H9 (cell line): Measurements from ENCODE around the gene BCL11B. TPM values are rescaled to one million over a fixed set of nuclear protein-coding genes. Genes with fewer than 3 reads are reported as not detected.

Source experiments
- DNase-seq: peaks from one replicate; pipeline ENCODE4 v3.0.0-alpha.2; 2017
- H2AFZ ChIP-seq: one replicate; pipeline ENCODE4 v1.6.1; 2013; ENCODE audit warnings: mild to moderate bottlenecking, low read length, control low read depth, moderate library complexity
- H2AK5ac ChIP-seq: 2 replicates; pipeline ENCODE4 v1.6.1; 2013; ENCODE audit warnings: low read length, control low read depth, mixed read lengths; ENCODE audit not compliant: insufficient read length
- H2BK120ac ChIP-seq: one replicate; pipeline ENCODE4 v1.6.1; 2013; ENCODE audit warnings: low read depth, mild to moderate bottlenecking, low read length, control low read depth, inconsistent platforms; ENCODE audit not compliant: poor library complexity, severe bottlenecking
- H2BK12ac ChIP-seq: 2 replicates; pipeline ENCODE4 v1.6.1; 2013; ENCODE audit warnings: low read length, control low read depth, mixed read lengths, low read depth; ENCODE audit not compliant: insufficient read length
- H2BK15ac ChIP-seq: 2 replicates; pipeline ENCODE4 v1.6.1; 2013; ENCODE audit warnings: low read depth, low read length, control low read depth
- H2BK20ac ChIP-seq: one replicate; pipeline ENCODE4 v1.6.1; 2013; ENCODE audit warnings: low read depth, mild to moderate bottlenecking, low read length, control low read depth, inconsistent platforms; ENCODE audit not compliant: poor library complexity, severe bottlenecking
- H2BK5ac ChIP-seq: 2 replicates; pipeline ENCODE4 v1.6.1; 2013; ENCODE audit warnings: low read length, control low read depth, mixed read lengths; ENCODE audit not compliant: insufficient read length
- H3K14ac ChIP-seq: 2 replicates; pipeline ENCODE4 v1.6.1; 2013; ENCODE audit warnings: low read length, control low read depth; ENCODE audit not compliant: insufficient read depth
- H3K18ac ChIP-seq: 2 replicates; pipeline ENCODE4 v1.6.1; 2013; ENCODE audit warnings: low read depth, mild to moderate bottlenecking, mixed read lengths, low read length, control low read depth; ENCODE audit not compliant: insufficient read length
- H3K23ac ChIP-seq: 2 replicates; pipeline ENCODE4 v1.6.1; 2013; ENCODE audit warnings: low read length, control low read depth, mixed read lengths, low read depth; ENCODE audit not compliant: insufficient read length
- H3K23me2 ChIP-seq: 2 replicates; pipeline ENCODE4 v1.6.1; 2013; ENCODE audit warnings: low read depth, mild to moderate bottlenecking, mixed read lengths, low read length, control low read depth; ENCODE audit not compliant: insufficient read length, poor library complexity, severe bottlenecking
- H3K27ac ChIP-seq: 2 replicates; pipeline ENCODE4 v1.5.1; 2013; ENCODE audit warnings: low read length, control low read depth, mixed read lengths, low read depth; ENCODE audit not compliant: insufficient read length
- H3K27me3 ChIP-seq: 2 replicates; pipeline ENCODE4 v1.6.1; 2013; ENCODE audit warnings: low read length, control low read depth, inconsistent platforms; ENCODE audit not compliant: insufficient read depth
- H3K4ac ChIP-seq: 2 replicates; pipeline ENCODE4 v1.6.1; 2013; ENCODE audit warnings: low read depth, mild to moderate bottlenecking, control low read depth, inconsistent platforms, low read length, moderate library complexity
- H3K4me1 ChIP-seq: 2 replicates; pipeline ENCODE4 v1.6.1; 2013; ENCODE audit warnings: low read length, control low read depth, inconsistent platforms; ENCODE audit not compliant: insufficient read depth
- H3K4me2 ChIP-seq: 2 replicates; pipeline ENCODE4 v1.6.1; 2013; ENCODE audit warnings: low read length, control low read depth, mixed read lengths; ENCODE audit not compliant: insufficient read length, insufficient read depth
- H3K56ac ChIP-seq: 2 replicates; pipeline ENCODE4 v1.6.1; 2013; ENCODE audit warnings: low read depth, mild to moderate bottlenecking, mixed read lengths, low read length, control low read depth; ENCODE audit not compliant: insufficient read length
- H3K79me1 ChIP-seq: 2 replicates; pipeline ENCODE4 v1.6.1; 2013; ENCODE audit warnings: low read depth, mild to moderate bottlenecking, moderate library complexity, low read length, control low read depth, inconsistent platforms; ENCODE audit not compliant: insufficient read depth, poor library complexity, severe bottlenecking
- H3K79me2 ChIP-seq: 2 replicates; pipeline ENCODE4 v1.6.1; 2013; ENCODE audit warnings: low read length, control low read depth, inconsistent platforms; ENCODE audit not compliant: insufficient read depth
- H3K9ac ChIP-seq: 2 replicates; pipeline ENCODE4 v1.6.1; 2013; ENCODE audit warnings: low read length, control low read depth, mixed read lengths; ENCODE audit not compliant: insufficient read length; ENCODE audit errors: extremely low read depth
- H3K9me3 ChIP-seq: one replicate; pipeline ENCODE4 v1.6.1; 2013; ENCODE audit warnings: low read depth, low read length, inconsistent platforms; ENCODE audit not compliant: control insufficient read depth
- H3T11ph ChIP-seq: one replicate; pipeline ENCODE4 v1.6.1; 2013; ENCODE audit warnings: mild to moderate bottlenecking, low read length, control low read depth, inconsistent platforms
- H4K20me1 ChIP-seq: one replicate; pipeline ENCODE4 v1.6.1; 2013; ENCODE audit not compliant: control insufficient read depth, insufficient read length, insufficient read depth
- H4K5ac ChIP-seq: 2 replicates; pipeline ENCODE4 v1.6.1; 2013; ENCODE audit warnings: low read depth, mild to moderate bottlenecking, mixed read lengths, low read length, control low read depth; ENCODE audit not compliant: insufficient read length
- H4K8ac ChIP-seq: replicated peaks from 2 replicates; pipeline ENCODE4 v1.6.1; 2013; ENCODE audit warnings: low read length, control low read depth, mixed read lengths, low read depth; ENCODE audit not compliant: insufficient read length
- H4K91ac ChIP-seq: 2 replicates; pipeline ENCODE4 v1.6.1; 2013; ENCODE audit warnings: low read depth, mild to moderate bottlenecking, moderate library complexity, mixed read lengths, low read length, control low read depth; ENCODE audit not compliant: insufficient read length
- H3K27ac Mint-ChIP-seq, 3 experiments: 2 replicates in 2 of 3; 3 replicates in 1 of 3; pipeline ENCODE4 v1.8.0; 2020 to 2021; ENCODE audit warnings: mixed read lengths in 3 of 3, mild to moderate bottlenecking in 1 of 3, moderate library complexity in 1 of 3
- H3K27me3 Mint-ChIP-seq: 2 replicates; pipeline ENCODE4 v1.8.0; 2021; ENCODE audit warnings: low read depth, mild to moderate bottlenecking, moderate library complexity, mixed read lengths
- H3K36me3 Mint-ChIP-seq, 3 experiments: 2 replicates in 2 of 3; 3 replicates in 1 of 3; pipeline ENCODE4 v1.8.0; 2020 to 2021; ENCODE audit warnings: low read depth in 3 of 3, mixed read lengths in 3 of 3; ENCODE audit not compliant: insufficient read depth in 1 of 3
- H3K4me1 Mint-ChIP-seq, 2 experiments: 2 replicates each; pipeline ENCODE4 v1.8.0; 2020; ENCODE audit warnings: mixed read lengths in 2 of 2
- H3K4me3 Mint-ChIP-seq, 2 experiments: 2 replicates in 1 of 2; 3 replicates in 1 of 2; pipeline ENCODE4 v1.8.0; 2020 to 2021; ENCODE audit warnings: mild to moderate bottlenecking in 2 of 2, mixed read lengths in 2 of 2, moderate library complexity in 1 of 2
- H3K9me3 Mint-ChIP-seq, 2 experiments: 2 replicates in 1 of 2; 3 replicates in 1 of 2; pipeline ENCODE4 v1.8.0; 2020; ENCODE audit warnings: mild to moderate bottlenecking in 2 of 2, mixed read lengths in 2 of 2, moderate library complexity in 1 of 2
- WGBS: extraction: QIAGEN DNeasy Blood & Tissue Kit; methylation state at CpG from one replicate; pipeline ENCODE4 v1.1.7; 2013; ENCODE audit warnings: missing lambda C conversion rate, low lambda C conversion rate, mixed read lengths; ENCODE audit not compliant: insufficient read length; ENCODE audit errors: extremely low coverage; 5-methylcytosine and 5-hydroxymethylcytosine counted together
- total RNA-seq: library from RNA; stranded (reverse); gene quantifications from 2 replicates; pipeline ENCODE4 v1.2.1, GENCODE V29; 2021
- TF ChIP-seq, protein P1 (sequence below): fragments of 200-600 bp; sonication (generic); conservative IDR thresholded peaks from 3 replicates; pipeline ENCODE4 v1.8.0; 2021; ENCODE audit warnings: antibody characterized with exemption, mild to moderate bottlenecking

The BCL11B gene
- total RNA-seq, 1 experiment from 2014 or later = 4.9 TPM

DNA sequence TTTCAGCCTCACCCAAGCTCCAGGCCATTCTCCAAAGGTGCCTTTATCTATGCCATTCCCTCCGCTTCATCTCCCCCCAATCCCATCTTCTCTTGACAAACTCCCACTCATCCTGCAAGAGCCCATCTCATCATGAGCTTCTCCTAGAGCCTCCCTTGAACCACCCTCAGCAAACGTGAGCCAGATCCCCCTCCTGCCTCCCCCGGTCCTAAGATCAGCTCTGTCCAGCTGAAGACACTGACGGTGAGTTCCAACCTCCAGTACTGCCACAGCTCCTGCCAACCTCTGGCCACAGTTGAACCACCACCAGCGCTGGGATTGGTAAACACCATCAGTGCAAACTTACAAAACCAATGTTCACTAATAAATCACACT, 124.6 kb downstream of the BCL11B start:
- no peak overlapping the region for H3K56ac ChIP-seq
- H3K4me1 Mint-ChIP-seq = peaks cover 9 to 13% of the 10 kb centered on the region in 2 experiments
- H3K36me3 Mint-ChIP-seq = no peaks in the 10 kb centered on the region
- H3K4ac ChIP-seq = no peak overlapping the region
- no peaks in the 10 kb centered on the region for H3K79me1 ChIP-seq
- no peak overlapping the region for H3K18ac ChIP-seq
- H2BK20ac ChIP-seq = no peak overlapping the region
- H2BK15ac ChIP-seq = no peak overlapping the region
- no peaks in the 10 kb centered on the region for H3K23me2 ChIP-seq
- H3K27me3 Mint-ChIP-seq = no peaks in the 10 kb centered on the region; the same call in none of the 2 replicates
- H2AFZ ChIP-seq = no peak overlapping the region
- no peak overlapping the region for H3K27ac Mint-ChIP-seq
- no peak overlapping the region for H2BK12ac ChIP-seq
- no peak overlapping the region for H3K9ac ChIP-seq
- no peak overlapping the region for H3K23ac ChIP-seq
- no peak overlapping the region for H2BK5ac ChIP-seq
- H3T11ph ChIP-seq = no peak overlapping the region
- H2BK120ac ChIP-seq = no peak overlapping the region
- no peaks in the 10 kb centered on the region; the same call in 1 of the 2 replicates for H3K4me1 ChIP-seq
- H4K91ac ChIP-seq = no peak overlapping the region
- no peaks in the 10 kb centered on the region for H3K79me2 ChIP-seq
- H3K27ac ChIP-seq = no peak overlapping the region
- no peak overlapping the region for H3K14ac ChIP-seq
- no peak overlapping the region for H3K4me3 Mint-ChIP-seq
- no peak for DNase-seq
- no peak overlapping the region for H3K4me2 ChIP-seq
- H3K27me3 ChIP-seq = no peaks in the 10 kb centered on the region
- WGBS = no CpG with 5 or more reads among the region's 5 CpGs
- no peak overlapping the region for H4K5ac ChIP-seq
- H4K20me1 ChIP-seq = no peaks in the 10 kb centered on the region
- no peak overlapping the region for H4K8ac ChIP-seq
- TF ChIP-seq, protein P1, sequence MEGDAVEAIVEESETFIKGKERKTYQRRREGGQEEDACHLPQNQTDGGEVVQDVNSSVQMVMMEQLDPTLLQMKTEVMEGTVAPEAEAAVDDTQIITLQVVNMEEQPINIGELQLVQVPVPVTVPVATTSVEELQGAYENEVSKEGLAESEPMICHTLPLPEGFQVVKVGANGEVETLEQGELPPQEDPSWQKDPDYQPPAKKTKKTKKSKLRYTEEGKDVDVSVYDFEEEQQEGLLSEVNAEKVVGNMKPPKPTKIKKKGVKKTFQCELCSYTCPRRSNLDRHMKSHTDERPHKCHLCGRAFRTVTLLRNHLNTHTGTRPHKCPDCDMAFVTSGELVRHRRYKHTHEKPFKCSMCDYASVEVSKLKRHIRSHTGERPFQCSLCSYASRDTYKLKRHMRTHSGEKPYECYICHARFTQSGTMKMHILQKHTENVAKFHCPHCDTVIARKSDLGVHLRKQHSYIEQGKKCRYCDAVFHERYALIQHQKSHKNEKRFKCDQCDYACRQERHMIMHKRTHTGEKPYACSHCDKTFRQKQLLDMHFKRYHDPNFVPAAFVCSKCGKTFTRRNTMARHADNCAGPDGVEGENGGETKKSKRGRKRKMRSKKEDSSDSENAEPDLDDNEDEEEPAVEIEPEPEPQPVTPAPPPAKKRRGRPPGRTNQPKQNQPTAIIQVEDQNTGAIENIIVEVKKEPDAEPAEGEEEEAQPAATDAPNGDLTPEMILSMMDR = no peak
- no peak overlapping the region for H2AK5ac ChIP-seq
- H3K9me3 Mint-ChIP-seq = no peaks in the 10 kb centered on the region
- no peaks in the 10 kb centered on the region for H3K9me3 ChIP-seq
